GM10847 (cell line): ENCODE data around the gene BBLN.

Experiments used
- POLR2A ChIP-seq: IDR thresholded peaks from 2 replicates; pipeline ENCODE4 v1.6.1; 2011; ENCODE audit not compliant: insufficient read length; ENCODE audit errors: extremely low read depth

Gene BBLN

DNA sequence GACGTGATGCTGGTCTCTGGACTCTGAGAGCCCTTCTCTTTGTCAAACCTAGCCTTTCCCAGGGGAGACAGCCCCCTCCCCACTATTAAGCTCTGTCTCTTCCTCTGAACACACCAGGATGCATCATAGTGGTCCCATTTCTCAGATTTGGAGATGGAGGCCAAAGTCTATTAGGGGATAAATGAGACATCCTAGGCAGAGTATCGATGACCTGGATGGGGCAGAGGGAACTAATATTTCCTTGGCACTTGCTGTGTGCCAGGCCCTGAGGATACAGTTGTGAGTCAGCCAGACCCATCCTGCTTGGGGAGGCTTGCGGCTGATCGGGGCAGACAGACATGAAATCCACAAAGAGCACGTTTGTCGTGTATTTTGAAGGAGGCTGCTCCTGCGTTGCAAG lies 48.3 kb downstream of the BBLN start:
- TF ChIP-seq POLR2A = no peak

DNA sequence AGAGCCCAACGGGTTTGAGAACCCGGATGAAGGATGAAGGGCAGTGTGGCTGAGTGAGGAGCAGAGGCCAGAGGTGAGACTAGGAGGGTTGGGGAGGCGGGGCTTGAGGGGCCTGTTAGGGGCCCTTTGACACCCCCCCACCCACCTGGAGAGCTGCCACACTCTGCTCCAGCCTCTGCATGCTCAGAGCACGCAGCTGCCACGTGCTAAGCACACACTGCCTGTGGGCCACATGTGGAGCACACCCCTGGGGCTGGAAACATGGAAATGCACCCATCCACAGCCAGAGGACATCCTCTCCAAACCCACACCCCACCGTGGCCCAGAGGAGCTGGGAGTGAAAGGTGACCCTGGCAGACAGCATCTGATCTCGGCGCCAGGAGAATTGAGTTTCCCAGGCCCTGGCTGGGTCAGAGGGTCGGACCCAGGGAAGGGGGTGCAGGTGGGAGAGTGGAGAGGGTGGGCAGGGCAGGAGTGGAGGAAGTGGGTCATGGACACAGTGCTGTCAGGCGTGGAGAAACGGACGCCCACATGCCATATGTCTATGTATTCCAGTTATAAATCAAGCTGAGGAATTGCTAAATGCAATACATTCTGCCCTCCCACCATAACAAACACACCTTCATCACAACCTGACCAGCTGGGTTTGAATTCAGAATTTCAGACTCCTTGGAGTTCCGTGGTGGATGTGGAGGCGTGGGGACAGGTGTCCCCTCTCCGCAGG lies 49.0 kb downstream of the BBLN start:
- TF ChIP-seq POLR2A = no peak

GRCh38 chr9:128211186-128211980 lies 51.3 kb downstream of the BBLN start:
- TF ChIP-seq POLR2A = no peak

- no peak for TF ChIP-seq POLR2A
Measured at GRCh38 chr9:128211981-128212281, 51.9 kb downstream of the BBLN start.
